Lung (tissue), 12 donors: ENCODE data around the gene SEMA5B. TPM values are rescaled to one million over a fixed set of nuclear protein-coding genes. Genes with fewer than 3 reads are reported as not detected.

Experiments
- ATAC-seq: fragments of 200-7000 bp; cut with Tn5 transposase; one replicate; pipeline ENCODE4 v1.9.1; 2020; ENCODE audit warnings: moderate number of reproducible peaks; ENCODE audit not compliant: insufficient read depth, low FRiP score
- DNase-seq, 3 donors: peaks; one replicate each; pipeline ENCODE4 v3.0.0-alpha.2; 2013 to 2017
- H3K27ac ChIP-seq, 2 donors: one replicate each; pipeline ENCODE4 v1.5.1; 2013; ENCODE audit warnings: mild to moderate bottlenecking in 2 of 2, moderate library complexity in 2 of 2, control low read depth in 1 of 2, inconsistent platforms in 1 of 2, low read depth in 1 of 2, low read length in 1 of 2
- H3K27me3 ChIP-seq, 3 donors: one replicate each; pipeline ENCODE4 v1.5.1; 2013; ENCODE audit warnings: low read length in 2 of 3; ENCODE audit not compliant: control insufficient read depth in 3 of 3, insufficient read depth in 3 of 3
- H3K36me3 ChIP-seq, 4 donors: one replicate each; pipeline ENCODE4 v1.5.1; 2013; ENCODE audit warnings: low read length in 4 of 4, mild to moderate bottlenecking in 1 of 4, moderate library complexity in 1 of 4; ENCODE audit not compliant: control insufficient read depth in 4 of 4, insufficient read depth in 4 of 4
- H3K4me1 ChIP-seq, 5 donors: one replicate each; pipeline ENCODE4 v1.5.1; 2013; ENCODE audit warnings: low read length in 5 of 5, mild to moderate bottlenecking in 2 of 5, moderate library complexity in 1 of 5; ENCODE audit not compliant: control insufficient read depth in 5 of 5, insufficient read depth in 5 of 5
- H3K4me3 ChIP-seq: one replicate; pipeline ENCODE4 v1.5.1; 2013; ENCODE audit warnings: mild to moderate bottlenecking, control low read depth, moderate library complexity
- H3K9ac ChIP-seq, 2 donors: one replicate each; pipeline ENCODE4 v1.5.1; 2013; ENCODE audit warnings: low read length in 2 of 2, control low read depth in 1 of 2; ENCODE audit not compliant: insufficient read depth in 1 of 2
- H3K9me3 ChIP-seq, 4 donors: one replicate each; pipeline ENCODE4 v1.5.1; 2013; ENCODE audit warnings: low read length in 3 of 4, mild to moderate bottlenecking in 1 of 4, moderate library complexity in 1 of 4; ENCODE audit not compliant: control insufficient read depth in 4 of 4, insufficient read depth in 3 of 4
- WGBS, 2 donors: extraction: QIAGEN DNeasy Blood & Tissue Kit; methylation state at CpG; one replicate each; pipeline ENCODE4 v1.1.7; 2013; 5-methylcytosine and 5-hydroxymethylcytosine counted together
- polyA plus RNA-seq, 2 donors: library from polyadenylated mRNA; stranded (reverse); fragments of 200-250 nt; gene quantifications; one replicate each; pipeline ENCODE4 v1.2.1, GENCODE V29; 2013
- total RNA-seq, 2 donors: library from RNA; depleted of rRNA in 1 of 2; stranded (reverse); fragments of >200 nt in 1 of 2; gene quantifications; one replicate each; pipeline ENCODE4 v1.2.1, GENCODE V29; 2014 to 2021
- TF ChIP-seq, protein P1 (sequence below): IDR thresholded peaks from 2 replicates; pipeline ENCODE4 v1.5.1; 2012; ENCODE audit warnings: mild to moderate bottlenecking; ENCODE audit errors: control extremely low read depth, extremely low read depth
- donor health status: control.
- donor health status: control.
- donor health status: Bipolar disorder and iron deficiency.
- donor health status: healthy.
- donor health status: DM: yes; HTN: yes; CAD: no.

Gene SEMA5B
- total and polyA plus RNA-seq, 4 donors = 0.30 to 2.2 (median 0.48) TPM

DNA sequence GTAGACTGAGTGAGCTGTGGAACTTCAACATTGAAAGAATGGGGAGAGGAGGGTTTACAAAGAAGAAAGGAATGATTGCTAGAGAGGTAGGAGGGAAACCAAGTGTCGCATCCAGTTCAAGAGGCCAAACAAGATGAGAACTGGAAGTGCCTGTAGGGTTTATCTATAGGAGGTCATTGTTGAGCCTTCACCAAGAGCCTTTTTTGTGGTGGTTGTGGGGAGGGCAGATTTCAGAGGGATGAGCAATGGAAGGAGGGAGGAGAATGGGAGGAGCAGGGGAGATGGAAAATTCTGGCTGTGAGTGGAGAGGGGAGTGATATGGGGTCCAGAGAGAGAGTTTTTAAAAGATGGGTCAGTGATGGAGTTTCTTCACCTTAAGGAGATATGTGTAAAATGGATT lies 47.8 kb upstream of the SEMA5B start:
- no peaks in the 10 kb centered on the region for H3K27me3 ChIP-seq
- no peak overlapping the region for H3K9ac ChIP-seq
- DNase-seq = no peak
- H3K4me1 ChIP-seq = peaks cover 0 to 16% (median 12%) of the 10 kb centered on the region in 5 donors
- H3K4me3 ChIP-seq = no peak overlapping the region
- TF ChIP-seq, protein P1, sequence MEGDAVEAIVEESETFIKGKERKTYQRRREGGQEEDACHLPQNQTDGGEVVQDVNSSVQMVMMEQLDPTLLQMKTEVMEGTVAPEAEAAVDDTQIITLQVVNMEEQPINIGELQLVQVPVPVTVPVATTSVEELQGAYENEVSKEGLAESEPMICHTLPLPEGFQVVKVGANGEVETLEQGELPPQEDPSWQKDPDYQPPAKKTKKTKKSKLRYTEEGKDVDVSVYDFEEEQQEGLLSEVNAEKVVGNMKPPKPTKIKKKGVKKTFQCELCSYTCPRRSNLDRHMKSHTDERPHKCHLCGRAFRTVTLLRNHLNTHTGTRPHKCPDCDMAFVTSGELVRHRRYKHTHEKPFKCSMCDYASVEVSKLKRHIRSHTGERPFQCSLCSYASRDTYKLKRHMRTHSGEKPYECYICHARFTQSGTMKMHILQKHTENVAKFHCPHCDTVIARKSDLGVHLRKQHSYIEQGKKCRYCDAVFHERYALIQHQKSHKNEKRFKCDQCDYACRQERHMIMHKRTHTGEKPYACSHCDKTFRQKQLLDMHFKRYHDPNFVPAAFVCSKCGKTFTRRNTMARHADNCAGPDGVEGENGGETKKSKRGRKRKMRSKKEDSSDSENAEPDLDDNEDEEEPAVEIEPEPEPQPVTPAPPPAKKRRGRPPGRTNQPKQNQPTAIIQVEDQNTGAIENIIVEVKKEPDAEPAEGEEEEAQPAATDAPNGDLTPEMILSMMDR = no peak
- H3K9me3 ChIP-seq = no peaks in the 10 kb centered on the region
- 87 to 91% methylated on average over 1 of the region's 1 CpG for WGBS, 2 donors
- H3K36me3 ChIP-seq = no peaks in the 10 kb centered on the region
- no peak overlapping the region for H3K27ac ChIP-seq
- ATAC-seq = no peak

DNA sequence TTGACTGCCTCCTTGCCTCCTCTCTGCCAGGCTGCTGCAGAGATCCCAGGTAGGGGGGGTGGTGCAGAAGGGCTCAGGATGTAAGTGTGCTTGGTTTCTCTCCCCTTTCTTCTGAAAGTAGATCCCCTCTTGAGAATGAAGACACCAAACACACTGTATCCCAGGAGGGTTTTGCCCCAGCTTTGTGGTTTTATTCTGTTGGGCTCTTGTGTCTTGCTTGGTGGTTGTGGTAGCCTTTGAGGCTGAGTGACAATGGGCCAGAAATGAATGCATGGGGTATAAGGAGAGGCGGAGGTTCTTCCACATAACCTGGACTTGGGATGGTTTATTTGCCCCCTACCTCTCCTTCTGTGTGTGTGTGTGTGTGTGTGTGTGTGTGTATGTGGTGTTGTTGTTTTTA lies 45.0 kb upstream of the SEMA5B start:
- no peaks in the 10 kb centered on the region for H3K27me3 ChIP-seq
- WGBS, 2 donors = 84 to 98% methylated on average over 1 of the region's 1 CpG
- H3K27ac ChIP-seq = peak overlapping the region in 1 of 2 donors; percentile 32
- H3K9me3 ChIP-seq = no peaks in the 10 kb centered on the region
- no peak overlapping the region for H3K4me3 ChIP-seq
- DNase-seq (no peak), ATAC-seq (no peak)
- peaks cover 0 to 28% (median 16%) of the 10 kb centered on the region in 5 donors for H3K4me1 ChIP-seq
- TF ChIP-seq, protein P1 = no peak
- no peaks in the 10 kb centered on the region for H3K36me3 ChIP-seq
- no peak overlapping the region for H3K9ac ChIP-seq

DNA sequence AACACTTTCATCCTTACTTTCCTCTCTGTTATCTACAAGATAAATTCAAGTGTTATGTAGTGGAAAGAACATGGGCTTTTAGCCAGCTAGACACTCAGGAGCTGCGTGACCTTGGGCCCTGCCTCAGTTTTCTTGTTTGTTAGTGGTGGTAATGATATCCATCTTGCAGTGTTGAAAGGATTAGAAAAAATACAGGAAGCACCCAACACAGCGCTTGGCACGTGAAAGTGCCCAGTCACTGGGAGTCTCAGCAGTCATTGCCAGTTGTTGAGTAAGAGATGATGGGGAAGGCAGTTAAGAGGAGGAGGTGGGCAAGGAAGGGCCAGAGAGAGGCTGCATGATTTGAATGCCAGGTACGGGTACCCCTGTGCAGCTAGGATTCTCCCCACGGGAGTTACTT lies 44.6 kb upstream of the SEMA5B start:
- no peaks in the 10 kb centered on the region for H3K9me3 ChIP-seq
- TF ChIP-seq, protein P1 = no peak
- H3K4me3 ChIP-seq = no peak overlapping the region
- H3K36me3 ChIP-seq = no peaks in the 10 kb centered on the region
- H3K27me3 ChIP-seq = no peaks in the 10 kb centered on the region
- 29 to 33% methylated on average over 5 of the region's 5 CpGs for WGBS, 2 donors
- H3K4me1 ChIP-seq = peaks cover 0 to 31% (median 15%) of the 10 kb centered on the region in 5 donors
- ATAC-seq = no peak
- H3K9ac ChIP-seq = no peak overlapping the region
- H3K27ac ChIP-seq = peak overlapping the region in 1 of 2 donors; percentile 32
- no peak for DNase-seq

DNA sequence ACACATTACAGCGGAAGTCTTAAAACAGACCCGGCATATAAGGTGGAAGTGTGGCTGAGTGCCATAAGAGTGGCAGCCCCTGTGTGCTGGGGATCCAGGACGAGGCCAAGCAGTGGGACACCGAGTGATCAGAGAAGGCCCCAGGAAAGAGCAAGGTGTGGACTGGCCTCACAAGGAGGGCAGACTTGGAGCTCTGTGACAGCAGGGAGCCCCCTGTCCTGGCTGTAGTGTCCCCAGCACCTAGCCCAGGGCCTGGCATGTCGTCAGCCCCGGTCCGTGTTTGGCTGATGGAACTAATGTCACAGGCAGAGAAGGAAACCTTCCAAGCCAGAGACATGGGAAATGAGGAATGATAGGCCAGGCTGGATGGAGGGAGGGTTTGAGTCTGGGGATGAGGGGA lies 44.0 kb upstream of the SEMA5B start:
- TF ChIP-seq, protein P1 = no peak
- Histone ChIP-seq H3K9ac (no peak overlapping the region), H3K9me3 (no peaks in the 10 kb centered on the region), H3K4me3 (no peak overlapping the region), H3K27ac (peak overlapping the region in 1 of 2 donors; percentile 8), H3K36me3 (no peaks in the 10 kb centered on the region), H3K27me3 (no peaks in the 10 kb centered on the region), H3K4me1 (peaks cover 0 to 32% (median 15%) of the 10 kb centered on the region in 5 donors)
- 53 to 63% methylated on average over 7 of the region's 7 CpGs for WGBS, 2 donors
- ATAC-seq (no peak), DNase-seq (no peak)
